IMR-90 (cell line): ENCODE measurements around the gene LIMK2.

ENCODE experiments used
- CEBPB ChIP-seq: IDR thresholded peaks from 2 replicates; pipeline ENCODE4 v1.6.1; 2012; ENCODE audit warnings: low read depth, low read length, improper control_type of control experiment
- CTCF ChIP-seq: conservative IDR thresholded peaks from 2 replicates; pipeline ENCODE4 v1.5.1; 2012; ENCODE audit warnings: mild to moderate bottlenecking, low read depth, low read length, improper control_type of control experiment
- ELK1 ChIP-seq: fragments of 150-350 bp; IDR thresholded peaks from 2 replicates; pipeline ENCODE4 v1.6.1; 2016; ENCODE audit warnings: low read depth, mild to moderate bottlenecking, low read length, moderate library complexity, borderline replicate concordance
- MAZ ChIP-seq: IDR thresholded peaks from 2 replicates; pipeline ENCODE4 v1.6.1; 2012; ENCODE audit warnings: low read depth, mild to moderate bottlenecking, low read length, improper control_type of control experiment, moderate library complexity, borderline replicate concordance
- POLR2A ChIP-seq: IDR thresholded peaks from 2 replicates; pipeline ENCODE4 v1.6.1; 2012; ENCODE audit warnings: mild to moderate bottlenecking, low read depth, low read length
- RAD21 ChIP-seq: IDR thresholded peaks from 2 replicates; pipeline ENCODE4 v1.6.1; 2012; ENCODE audit warnings: low read length, improper control_type of control experiment
- RFX5 ChIP-seq: IDR thresholded peaks from 2 replicates; pipeline ENCODE4 v1.8.0; 2012; ENCODE audit warnings: low read depth, mild to moderate bottlenecking, low read length, moderate library complexity
- SMC3 ChIP-seq: fragments of 150-350 bp; IDR thresholded peaks from 2 replicates; pipeline ENCODE4 v1.6.1; 2016; ENCODE audit warnings: low read depth, mild to moderate bottlenecking, antibody characterized with exemption, low read length, moderate library complexity
- USF2 ChIP-seq: fragments of 150-350 bp; IDR thresholded peaks from 2 replicates; pipeline ENCODE4 v1.6.1; 2017; ENCODE audit warnings: mild to moderate bottlenecking, antibody characterized with exemption, low read length, low read depth

- TF ChIP-seq USF2, result no peak
- no peak for TF ChIP-seq CTCF
- no peak for TF ChIP-seq POLR2A
- no peak for TF ChIP-seq RFX5
- TF ChIP-seq CEBPB, result no peak
- no peak for TF ChIP-seq ELK1
- no peak for TF ChIP-seq RAD21
- TF ChIP-seq MAZ, result no peak
- no peak for TF ChIP-seq SMC3
Observed at GRCh38 chr22:31210556-31211421, 1.3 kb upstream of the LIMK2 start.
